Kidney capillary endothelial cell (primary cell): ENCODE measurements around the gene HIP1R.
"Not testable (repeated sequence)": the region's sequence is repeated elsewhere in the genome, so short reads cannot be mapped to it uniquely, and the experiment has no call there.

Experiments used
- DNase-seq: peaks from one replicate; pipeline ENCODE4 v3.0.0-alpha.2; 2018; ENCODE audit warnings: low spot score

HIP1R gene

DNA sequence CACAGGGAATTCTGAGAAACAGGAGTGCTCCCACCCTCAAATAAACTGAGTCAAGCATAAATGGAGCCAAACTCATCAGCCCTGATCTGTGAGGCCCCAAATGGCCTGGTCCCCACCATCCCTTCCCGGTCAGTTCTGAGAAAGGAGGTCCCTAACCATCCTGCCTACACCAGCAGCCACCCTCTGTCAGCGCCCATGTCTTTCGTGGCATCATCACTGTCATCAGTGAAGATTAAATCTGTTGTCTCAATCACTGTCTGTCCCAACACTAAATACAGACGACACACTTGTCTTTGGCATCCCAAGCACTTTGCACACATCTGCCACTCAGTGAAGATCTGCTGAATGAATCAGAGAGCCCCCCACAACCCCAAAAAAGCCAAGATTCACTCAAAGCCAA, 38.3 kb downstream of the HIP1R start:
- no peak for DNase-seq

DNA sequence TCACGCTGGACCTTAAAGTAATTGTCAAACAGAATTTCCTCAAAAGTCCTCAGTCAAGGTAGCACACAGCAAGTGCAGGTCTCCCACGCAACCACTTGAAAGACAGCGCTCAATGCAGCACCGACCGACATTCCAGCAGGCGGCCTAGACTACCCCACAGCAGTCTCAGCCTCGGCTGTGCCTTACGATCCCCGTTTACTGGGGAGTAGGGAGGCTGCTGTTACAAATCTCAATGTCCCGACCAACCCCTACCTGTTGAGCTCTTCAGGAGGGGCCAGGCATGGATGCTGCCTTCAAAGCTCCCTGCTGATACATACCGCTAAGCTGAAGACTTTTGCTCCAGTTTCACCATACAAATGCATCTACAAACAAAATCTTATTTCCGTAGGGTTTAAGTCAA, 38.8 kb downstream of the HIP1R start:
- no peak for DNase-seq

DNA sequence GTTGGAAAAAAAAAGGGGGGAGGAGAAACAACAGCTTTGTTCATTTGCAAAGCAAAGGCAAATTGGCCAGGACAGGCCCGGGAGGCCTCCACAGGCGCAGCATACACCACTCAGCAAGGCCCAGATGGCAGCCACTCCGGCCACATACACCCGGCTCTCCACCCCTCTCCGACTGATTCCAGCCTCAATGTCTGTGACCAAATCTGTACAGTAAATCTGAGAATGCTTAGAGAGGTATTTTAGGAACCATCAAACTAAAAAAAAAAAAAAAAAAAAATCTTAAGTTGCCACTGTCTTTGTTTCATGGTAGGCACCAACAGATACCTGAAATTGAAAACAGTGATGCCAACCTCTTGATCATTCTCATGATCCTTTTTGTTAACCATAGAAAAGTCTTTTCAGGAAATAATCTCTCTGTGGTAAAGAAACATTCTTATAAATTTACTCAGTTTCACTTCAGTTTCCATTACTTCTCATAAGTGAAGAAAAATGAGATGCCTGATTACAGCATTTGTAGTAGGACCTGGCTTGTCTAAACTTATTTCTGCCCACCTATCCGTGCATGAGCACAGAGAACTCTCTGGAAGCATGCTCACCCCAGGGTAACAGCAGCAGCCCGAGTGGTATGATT, 40.4 kb downstream of the HIP1R start:
- DNase-seq: no peak

DNA sequence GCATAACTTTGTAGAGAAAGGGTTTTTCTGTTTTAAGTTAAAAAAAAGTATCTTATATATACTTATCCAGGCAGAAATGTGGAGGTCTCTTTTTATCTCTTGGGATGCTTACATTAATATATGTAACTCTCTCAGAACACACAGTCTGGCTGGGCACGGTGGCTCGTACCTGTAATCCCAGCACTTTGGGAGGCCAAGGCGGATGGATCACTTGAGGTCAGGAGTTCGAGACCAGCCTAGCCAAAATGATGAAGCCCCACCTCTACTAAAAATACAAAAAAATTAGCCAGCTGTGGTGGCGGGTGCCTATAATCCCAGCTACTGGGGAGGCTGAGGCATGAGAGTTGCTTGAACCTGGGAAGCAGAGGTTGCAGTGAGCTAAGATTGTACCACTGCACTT, 41.0 kb downstream of the HIP1R start:
- DNase-seq: not testable (repeated sequence)

DNA sequence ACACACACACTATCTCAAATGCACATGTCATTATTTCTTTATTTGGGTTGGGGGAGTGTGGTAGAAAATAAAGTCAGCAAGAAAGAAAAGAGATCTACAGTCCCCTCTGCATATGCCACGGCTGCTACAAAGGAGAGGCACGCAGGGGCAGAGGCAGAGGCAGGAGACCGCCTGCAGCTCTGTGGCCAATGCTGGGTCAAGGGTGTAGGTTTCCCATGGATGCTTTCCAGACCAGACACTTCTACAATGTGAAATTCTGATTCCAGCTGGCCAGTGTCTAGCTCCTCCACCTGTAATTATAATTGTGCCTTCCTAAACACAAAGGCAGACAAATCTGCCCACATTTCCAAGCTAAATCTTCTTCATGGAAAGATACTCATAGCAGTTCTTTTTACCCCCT, 41.5 kb downstream of the HIP1R start:
- no peak for DNase-seq

DNA sequence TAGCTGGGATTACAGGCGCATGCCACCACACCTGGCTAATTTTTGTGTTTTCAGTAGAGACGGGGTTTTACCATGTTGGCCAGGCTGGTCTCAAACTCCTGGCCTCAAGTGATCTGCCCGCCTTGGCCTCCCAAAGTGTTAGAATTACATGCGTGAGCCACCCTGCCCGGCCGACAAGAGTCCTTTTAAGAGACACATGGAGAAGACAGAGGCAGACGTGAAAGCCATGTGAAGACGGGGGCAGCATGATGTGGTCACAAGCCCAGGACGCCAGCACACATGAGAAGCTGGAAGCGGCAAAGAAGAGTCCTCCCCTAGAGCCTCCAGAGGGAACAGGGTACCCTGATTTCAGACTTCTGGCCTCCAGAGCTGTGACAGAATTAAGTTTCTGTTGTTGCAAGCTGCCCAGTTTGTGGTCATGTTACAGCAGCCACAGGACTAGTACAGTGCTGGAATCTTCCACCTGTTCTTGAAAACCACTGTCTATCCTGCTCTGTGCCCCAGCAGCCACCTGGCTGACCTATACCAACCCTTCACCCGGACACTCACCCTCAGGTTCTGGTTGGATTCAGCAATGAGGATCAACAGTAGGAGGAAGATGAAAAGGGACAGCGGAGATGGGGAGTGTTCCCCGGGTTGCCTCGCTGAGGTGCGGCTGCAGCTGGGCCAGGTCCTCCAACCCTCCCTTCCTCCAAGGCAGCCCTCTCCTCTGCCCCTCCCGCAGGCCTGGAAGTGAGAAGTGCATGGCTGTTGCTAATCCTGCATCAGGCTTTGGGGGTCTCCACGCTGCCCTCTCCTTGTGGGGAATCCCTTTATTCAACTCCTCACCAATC, 43.7 kb downstream of the HIP1R start:
- no peak for DNase-seq

DNA sequence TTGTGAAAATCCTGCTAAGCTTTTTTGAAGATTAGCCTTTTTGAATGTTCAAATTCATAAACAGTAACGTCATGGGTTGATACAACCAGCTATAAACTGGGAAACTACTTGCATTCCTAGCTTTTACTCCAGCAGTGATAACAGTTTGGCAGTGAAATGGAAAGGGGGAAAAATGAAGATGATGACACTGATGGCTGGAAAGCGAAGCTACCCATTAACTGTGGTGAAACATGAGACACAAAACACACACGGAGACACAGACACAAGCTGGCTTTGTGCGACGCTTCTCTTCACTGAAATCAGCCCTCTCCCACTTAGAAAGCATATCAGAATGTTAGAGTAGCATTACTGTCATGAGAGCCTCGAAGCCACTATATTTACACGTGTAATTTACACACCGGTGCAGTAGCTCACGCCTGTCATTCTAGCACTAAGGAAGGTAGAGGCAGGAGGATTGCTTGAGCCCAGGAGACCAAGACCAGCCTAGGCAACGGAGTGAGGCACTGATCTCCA, 45.0 kb downstream of the HIP1R start:
- DNase-seq: no peak

DNA sequence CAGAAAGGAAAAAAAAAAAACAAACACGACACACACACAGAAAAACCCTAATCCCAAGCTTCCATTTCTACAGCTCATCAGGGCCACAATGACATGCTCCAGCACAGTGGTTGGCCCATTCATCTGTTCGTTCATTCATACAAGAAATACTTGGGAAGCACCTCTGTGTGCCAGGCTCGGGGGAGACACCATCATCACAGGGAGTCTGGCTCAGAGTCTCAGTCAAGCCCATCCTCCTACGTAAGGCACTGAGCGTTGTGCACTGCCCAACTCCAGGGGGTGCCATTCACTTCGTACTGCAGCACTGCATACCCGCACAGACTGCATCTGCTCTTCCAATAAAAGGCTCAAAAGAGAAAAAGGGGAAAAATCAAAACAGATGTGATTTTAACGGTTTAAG, 45.4 kb downstream of the HIP1R start:
- no peak for DNase-seq

DNA sequence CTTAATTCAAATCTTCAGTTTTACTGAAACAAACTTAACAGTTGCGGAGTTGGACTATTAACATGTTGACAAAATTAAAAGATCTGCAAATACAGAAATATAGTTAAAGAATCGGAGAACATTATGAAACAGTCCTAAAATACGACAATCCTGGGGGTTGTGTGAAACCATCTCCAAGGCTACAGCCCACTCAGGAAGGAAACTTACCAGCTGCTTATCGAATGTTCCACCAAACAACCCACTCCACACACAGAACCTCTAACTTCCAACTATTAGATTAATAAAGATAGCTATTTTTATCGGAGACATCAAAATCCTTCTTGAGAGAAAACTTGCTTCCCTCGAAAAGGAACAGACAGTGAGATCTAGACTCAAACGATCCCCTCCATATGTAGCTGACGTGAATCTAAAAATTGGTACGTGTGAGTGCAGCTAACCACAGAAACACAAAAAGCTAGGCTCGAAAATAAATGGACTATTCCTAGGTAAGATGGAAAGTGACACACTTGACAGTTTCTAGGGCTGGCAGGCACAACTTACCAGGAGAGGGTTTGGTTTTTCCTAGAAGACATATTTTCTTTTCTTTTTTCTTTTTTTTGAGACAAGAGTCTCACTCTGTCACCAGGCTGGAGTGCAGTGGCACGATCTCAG, 47.8 kb downstream of the HIP1R start:
- DNase-seq: no peak

DNA sequence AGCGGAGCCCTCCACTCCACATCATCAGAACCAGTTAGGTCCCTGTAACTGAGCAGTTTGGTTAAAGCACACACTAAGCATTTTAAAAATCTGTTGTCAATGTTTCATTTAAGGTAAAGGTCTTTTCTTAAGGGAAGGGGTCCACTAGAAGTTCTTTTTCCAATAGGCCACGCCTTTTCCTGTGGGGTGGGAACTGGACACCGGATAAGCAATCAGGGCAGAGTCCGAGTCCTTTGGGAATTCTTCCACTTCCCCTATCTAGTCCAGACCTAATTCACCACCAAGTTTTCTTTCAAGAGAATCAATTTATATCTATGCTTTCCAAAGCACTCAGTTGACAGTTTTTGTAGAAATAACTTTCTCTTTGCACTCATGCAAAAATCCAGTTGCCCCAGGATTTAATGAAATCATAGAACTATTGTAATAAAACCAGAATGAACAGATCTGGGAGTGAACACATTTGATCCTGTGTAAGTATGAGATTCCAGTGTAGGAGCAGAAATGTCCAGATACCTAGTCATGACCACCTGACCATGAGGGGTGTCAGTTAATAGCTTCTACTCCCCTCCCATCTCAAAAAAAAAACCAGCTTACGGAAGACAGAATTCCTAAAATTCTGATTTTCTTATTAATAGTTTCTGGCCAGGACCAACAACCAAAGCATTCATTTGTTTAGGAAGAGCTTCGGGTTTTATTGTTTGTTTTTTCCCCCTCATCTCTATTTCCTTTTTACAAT, 49.0 kb downstream of the HIP1R start:
- DNase-seq: no peak

DNA sequence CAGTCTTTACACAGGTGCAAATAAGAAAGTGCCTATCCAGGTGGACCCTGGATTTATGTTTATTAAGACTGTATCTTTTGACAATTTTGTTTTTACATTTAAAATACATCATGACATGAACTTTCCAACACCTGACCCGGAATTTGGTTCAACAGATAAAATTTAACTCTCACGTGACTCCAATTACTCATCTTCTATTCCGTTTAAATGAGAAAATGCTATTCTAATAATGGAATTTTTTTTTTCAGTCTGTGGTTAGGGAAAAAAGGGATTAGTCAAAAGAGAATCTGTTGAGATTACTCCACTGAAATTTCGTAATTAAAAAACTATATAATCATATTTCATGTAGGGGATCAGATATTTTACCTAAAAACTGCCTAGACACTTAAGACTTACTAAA, 49.6 kb downstream of the HIP1R start:
- no peak for DNase-seq

DNA sequence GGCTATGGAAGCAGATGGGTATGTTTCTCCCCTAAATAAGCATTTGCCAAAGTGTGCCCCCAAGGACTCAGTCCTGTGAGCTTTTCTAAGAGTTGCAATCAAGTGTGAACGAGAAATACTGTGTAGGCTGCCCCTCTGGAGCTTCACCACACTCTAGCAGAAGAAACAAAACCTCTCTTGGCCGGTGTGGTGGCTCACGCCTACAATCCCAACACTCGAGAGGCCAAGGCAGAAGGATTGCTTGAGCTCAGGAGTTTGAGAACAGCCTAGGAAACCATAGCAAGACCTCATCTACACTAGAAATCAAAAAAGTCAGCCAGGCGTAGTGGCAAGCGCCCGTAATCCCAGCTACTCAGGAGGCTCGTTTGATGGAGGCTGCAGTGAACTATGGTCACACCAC, 50.9 kb downstream of the HIP1R start:
- DNase-seq: no peak

DNA sequence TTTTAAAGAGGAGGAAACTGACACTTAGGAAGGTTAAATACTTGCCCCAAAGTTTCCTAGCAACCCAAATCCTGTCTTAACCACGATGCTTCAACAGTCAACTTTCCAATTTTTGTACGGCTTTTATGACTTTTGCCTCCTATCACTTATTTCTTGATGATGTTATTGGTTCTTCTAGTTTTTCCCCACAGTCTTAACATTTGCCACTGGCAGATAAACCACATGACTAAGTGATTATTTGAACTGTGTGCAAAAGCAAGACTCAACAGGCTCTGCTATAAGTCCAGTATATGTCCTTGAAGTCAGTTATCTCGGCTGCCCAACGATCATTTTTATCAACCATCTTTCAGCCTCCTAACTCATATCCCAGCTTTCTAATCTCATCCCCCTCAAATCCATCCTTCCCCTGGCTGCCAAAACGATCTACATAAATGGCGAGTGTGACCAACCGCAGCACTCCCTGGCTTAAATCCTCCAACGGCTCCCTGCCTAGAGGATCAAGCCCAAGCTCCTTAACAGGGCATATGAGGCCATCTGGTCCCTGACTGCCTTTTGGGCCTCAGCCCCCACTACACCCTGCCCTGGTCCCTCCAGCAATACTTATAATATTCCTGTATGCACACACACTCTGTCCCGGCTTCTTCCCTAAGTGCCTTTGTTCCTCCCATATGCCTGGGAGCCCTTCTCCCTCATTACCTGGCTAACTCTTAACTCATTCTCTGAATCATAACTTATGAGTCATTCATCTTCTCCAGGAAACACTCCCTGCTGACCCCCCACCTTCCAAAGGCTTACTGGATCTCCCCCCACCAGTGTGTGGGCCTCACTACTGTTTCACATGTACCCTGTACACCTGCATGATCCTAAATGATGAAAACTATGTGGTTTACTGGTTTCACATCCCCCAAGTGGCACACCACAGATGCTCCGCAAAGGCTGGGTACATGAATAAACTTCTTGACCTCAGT, 51.9 kb downstream of the HIP1R start:
- DNase-seq: peak; percentile 61

DNA sequence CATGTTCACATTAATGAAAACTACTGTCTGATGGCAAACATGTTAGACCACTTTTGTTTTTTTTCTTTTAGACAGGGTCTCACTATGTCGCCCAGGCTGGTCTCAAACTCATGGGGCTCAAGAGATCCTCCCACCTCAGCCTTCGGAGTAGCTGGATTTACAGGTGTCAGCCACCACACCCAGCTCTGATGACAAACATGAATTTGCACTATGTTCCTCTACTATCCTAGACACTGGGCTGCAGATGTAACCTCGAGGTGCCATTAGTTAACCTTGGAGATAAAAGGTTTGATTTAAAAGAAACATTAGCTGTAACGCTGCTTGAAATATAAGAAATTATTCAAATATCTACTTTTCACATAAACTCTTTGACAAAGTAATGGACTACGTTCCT, 52.6 kb downstream of the HIP1R start:
- no peak for DNase-seq

DNA sequence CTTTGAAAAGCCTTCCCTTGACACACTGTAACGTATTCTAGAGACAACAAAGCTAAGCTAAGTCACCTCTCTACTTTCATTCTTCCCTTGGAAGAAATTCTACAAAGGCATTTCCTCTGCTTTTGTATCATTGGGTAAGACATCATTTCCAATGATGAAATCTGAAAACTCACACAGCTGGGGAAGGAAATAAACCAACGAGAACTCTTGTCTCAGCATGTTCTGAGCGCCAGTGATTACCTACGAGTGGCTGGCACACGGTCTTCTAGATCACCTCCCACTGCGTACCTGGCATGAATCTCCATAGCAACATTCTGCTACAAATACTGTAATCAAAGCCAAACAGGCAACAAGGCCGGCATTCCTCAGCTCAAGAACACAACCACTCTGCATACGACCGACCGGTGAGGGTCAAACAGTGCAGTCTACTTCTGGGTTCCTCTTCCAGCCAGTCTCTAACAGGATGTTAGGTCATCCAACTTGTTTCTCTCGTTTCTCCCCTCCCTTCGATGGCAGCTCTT, 53.0 kb downstream of the HIP1R start:
- peak; percentile 77 for DNase-seq

DNA sequence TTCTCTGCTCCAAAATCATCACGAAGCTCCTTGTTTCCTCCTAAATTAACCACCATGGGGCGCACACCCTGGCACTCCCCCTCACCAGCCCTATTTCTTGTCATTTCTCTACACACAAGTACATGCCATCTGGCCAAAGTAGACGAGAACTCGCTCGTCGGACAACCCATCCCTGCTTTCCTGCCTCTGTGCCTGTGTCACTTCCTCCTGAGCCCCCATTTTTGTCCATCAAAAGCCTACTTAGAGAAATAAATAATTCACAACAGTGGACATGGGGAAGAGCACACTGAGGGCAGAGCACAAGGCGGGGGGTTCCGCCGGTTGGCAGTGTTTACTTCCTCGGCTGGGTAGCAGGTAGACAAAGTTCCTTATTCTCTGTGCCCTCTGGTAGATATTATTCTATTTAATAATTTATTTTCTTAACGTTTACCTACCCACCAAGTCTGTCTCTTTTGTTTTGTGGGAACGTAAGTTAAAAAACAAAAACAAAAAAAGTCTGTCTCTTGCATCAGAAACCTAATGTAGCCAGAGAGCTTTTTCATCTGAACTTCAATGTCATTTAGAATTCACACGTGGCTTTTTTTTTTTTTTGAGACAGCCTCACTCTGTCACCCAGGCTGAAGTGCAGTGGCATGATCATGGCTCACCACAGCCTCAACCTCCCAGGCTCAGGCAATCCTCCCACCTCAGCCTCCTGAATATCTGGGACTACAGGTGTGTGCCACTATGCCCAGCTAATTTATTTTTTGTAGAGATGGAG, 54.7 kb downstream of the HIP1R start:
- no peak for DNase-seq

DNA sequence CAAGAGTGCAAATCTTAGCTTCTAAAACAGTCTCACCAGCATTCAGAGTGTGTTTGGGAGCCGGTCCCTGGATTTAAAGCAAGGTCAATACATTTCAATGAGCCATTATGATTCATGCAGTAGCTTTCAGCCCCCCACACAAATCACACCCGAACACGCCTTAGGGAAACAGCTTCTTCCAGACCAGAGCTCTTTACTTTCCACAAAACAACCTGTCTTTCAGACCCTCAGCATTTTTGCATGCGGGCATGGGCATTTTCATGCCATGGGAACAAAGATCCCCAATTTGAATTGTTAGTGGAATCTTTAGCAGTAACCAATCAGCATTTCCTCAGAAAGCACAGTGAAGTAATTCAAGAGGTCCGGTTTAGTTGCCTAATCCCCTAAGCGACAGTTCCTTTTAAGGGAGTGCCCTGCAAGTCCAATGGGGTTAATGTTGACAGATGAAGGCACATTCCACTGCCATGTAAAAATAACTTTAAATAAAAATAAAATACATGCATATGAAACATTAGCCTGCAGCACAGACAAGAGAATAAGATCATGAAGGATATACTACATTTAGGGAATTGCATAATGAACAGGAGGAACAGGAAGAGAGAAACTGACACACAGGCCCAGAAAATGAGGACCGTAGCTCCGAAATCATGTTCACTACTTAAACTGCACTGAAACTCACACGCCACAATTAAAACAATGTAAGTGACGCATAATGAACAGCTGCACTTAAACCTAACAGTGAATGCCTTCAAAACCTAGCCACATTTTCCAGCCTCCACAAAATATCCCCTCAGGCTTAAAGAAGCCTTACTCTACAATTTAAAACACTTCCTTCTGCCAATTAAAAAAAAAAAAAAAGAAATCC, 56.6 kb downstream of the HIP1R start:
- DNase-seq: no peak

DNA sequence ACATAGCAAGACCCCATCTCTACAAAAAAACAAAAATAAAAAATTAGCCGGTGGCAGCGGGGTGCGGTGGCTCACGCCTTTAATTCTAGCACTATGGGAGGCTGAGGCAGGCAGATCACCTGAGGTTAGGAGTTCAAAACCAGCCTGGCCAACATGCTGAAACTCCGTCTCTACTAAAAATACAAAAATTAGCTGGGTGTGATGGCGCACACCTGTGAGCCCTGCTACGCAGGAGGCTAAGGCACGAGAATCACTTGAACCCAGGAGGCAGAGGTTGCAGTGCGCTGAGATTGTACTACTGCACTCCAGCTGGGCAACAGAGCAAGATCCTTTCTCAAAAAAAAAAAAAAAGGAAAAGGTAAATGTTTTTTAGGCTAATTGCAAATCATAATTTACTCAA, 57.5 kb downstream of the HIP1R start:
- DNase-seq: not testable (repeated sequence)
